ENCODE data around the gene PCNX4.

The PCNX4 gene

DNA sequence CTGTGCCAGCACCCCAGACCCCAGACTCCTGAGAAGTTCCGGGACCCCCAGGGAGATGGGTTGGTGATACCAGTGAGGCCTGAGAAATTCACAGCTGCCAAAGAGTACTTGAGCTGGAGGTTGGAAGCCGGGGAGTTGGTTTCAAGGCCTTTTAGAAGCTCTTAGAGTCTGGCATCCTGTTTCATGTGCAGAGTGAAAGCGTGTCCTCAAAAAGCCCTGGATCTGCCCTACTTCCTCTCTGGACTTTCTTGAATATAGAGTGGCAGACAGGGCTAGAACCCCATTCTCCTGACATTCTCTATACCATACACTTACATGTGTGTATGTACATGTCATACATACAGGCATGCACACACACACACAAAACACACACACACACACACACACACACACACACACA, 126.0 kb downstream of the PCNX4 start:
- DNase-seq, result no peak
- H3K4me3 ChIP-seq (ENCODE audit: low read depth, low read length), result no peak overlapping the region
- H3K9me3 ChIP-seq (ENCODE audit: severe bottlenecking), result no peaks in the 10 kb centered on the region
- H3K36me3 ChIP-seq, result no peaks in the 10 kb centered on the region
- TF ChIP-seq, protein P1, sequence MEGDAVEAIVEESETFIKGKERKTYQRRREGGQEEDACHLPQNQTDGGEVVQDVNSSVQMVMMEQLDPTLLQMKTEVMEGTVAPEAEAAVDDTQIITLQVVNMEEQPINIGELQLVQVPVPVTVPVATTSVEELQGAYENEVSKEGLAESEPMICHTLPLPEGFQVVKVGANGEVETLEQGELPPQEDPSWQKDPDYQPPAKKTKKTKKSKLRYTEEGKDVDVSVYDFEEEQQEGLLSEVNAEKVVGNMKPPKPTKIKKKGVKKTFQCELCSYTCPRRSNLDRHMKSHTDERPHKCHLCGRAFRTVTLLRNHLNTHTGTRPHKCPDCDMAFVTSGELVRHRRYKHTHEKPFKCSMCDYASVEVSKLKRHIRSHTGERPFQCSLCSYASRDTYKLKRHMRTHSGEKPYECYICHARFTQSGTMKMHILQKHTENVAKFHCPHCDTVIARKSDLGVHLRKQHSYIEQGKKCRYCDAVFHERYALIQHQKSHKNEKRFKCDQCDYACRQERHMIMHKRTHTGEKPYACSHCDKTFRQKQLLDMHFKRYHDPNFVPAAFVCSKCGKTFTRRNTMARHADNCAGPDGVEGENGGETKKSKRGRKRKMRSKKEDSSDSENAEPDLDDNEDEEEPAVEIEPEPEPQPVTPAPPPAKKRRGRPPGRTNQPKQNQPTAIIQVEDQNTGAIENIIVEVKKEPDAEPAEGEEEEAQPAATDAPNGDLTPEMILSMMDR (IDR thresholded peaks at IDR 0.05; ENCODE audit: low read depth, low read length), result no peak
- no peak overlapping the region for H3K27ac ChIP-seq
- no peaks in the 10 kb centered on the region for H3K27me3 ChIP-seq (ENCODE audit: insufficient read depth, low read depth, severe bottlenecking)

Measured in WERI-Rb-1 (cell line).